ENCODE results near the gene OR8S1.
A peak's percentile ranks its signal among the peaks of the same experiment; 100 is the strongest.
"Not testable (repeated sequence)": the region's sequence is repeated elsewhere in the genome, so short reads cannot be mapped to it uniquely, and the experiment has no call there.

OR8S1 gene

GRCh38 chr12:48536602-48537001, 11.2 kb downstream of the OR8S1 start:
- H3K4me3 Mint-ChIP-seq: no peak overlapping the region
- H3K27me3 Mint-ChIP-seq: no peaks in the 10 kb centered on the region
- H3K9me3 Mint-ChIP-seq: peaks cover 3% of the 10 kb centered on the region
- peaks cover 45% of the 10 kb centered on the region for H3K4me1 Mint-ChIP-seq (ENCODE audit: low read depth)
- no peak overlapping the region for H3K27ac Mint-ChIP-seq
- no peaks in the 10 kb centered on the region for H3K36me3 Mint-ChIP-seq (ENCODE audit: low read depth)

GRCh38 chr12:48542300-48542928, 17.0 kb downstream of the OR8S1 start:
- Mint-ChIP-seq H3K27me3 (peaks cover 5% of the 10 kb centered on the region), H3K4me1 (ENCODE audit: low read depth) (peaks cover 33% of the 10 kb centered on the region), H3K27ac (peak overlapping the region; percentile 26), H3K36me3 (ENCODE audit: low read depth) (no peaks in the 10 kb centered on the region), H3K4me3 (no peak overlapping the region), H3K9me3 (no peaks in the 10 kb centered on the region)

- H3K27ac Mint-ChIP-seq: no peak overlapping the region
- peaks cover 4% of the 10 kb centered on the region for H3K9me3 Mint-ChIP-seq
- no peak overlapping the region for H3K4me3 Mint-ChIP-seq
- H3K36me3 Mint-ChIP-seq (ENCODE audit: low read depth): no peaks in the 10 kb centered on the region
- H3K4me1 Mint-ChIP-seq (ENCODE audit: low read depth): peaks cover 13% of the 10 kb centered on the region
- H3K27me3 Mint-ChIP-seq: peaks cover 5% of the 10 kb centered on the region
These were observed 20.5 kb downstream of the OR8S1 start for GRCh38 chr12:48545833-48546469.

- not testable (repeated sequence) for H3K4me1 Mint-ChIP-seq (ENCODE audit: low read depth); H3K27me3 Mint-ChIP-seq; H3K4me3 Mint-ChIP-seq; H3K27ac Mint-ChIP-seq; H3K9me3 Mint-ChIP-seq; H3K36me3 Mint-ChIP-seq (ENCODE audit: low read depth)
These were observed 21.6 kb downstream of the OR8S1 start for GRCh38 chr12:48547012-48547411.

- H3K27ac Mint-ChIP-seq; H3K36me3 Mint-ChIP-seq (ENCODE audit: low read depth); H3K9me3 Mint-ChIP-seq; H3K4me3 Mint-ChIP-seq; H3K4me1 Mint-ChIP-seq (ENCODE audit: low read depth); H3K27me3 Mint-ChIP-seq: not testable (repeated sequence)
These were observed 26.2 kb downstream of the OR8S1 start for GRCh38 chr12:48551636-48552035.

GRCh38 chr12:48553666-48554343, 28.4 kb downstream of the OR8S1 start:
- H3K4me1 Mint-ChIP-seq (ENCODE audit: low read depth); H3K4me3 Mint-ChIP-seq; H3K27me3 Mint-ChIP-seq; H3K27ac Mint-ChIP-seq; H3K36me3 Mint-ChIP-seq (ENCODE audit: low read depth); H3K9me3 Mint-ChIP-seq: not testable (repeated sequence)

- Mint-ChIP-seq H3K9me3 (no peaks in the 10 kb centered on the region), H3K27me3 (peaks cover 14% of the 10 kb centered on the region), H3K36me3 (ENCODE audit: low read depth) (no peaks in the 10 kb centered on the region), H3K4me3 (no peak overlapping the region), H3K27ac (no peak overlapping the region), H3K4me1 (ENCODE audit: low read depth) (no peaks in the 10 kb centered on the region)
These were observed 31.2 kb downstream of the OR8S1 start for GRCh38 chr12:48556631-48557030.

- no peaks in the 10 kb centered on the region for H3K9me3 Mint-ChIP-seq
- no peak overlapping the region for H3K4me3 Mint-ChIP-seq
- no peak overlapping the region for H3K27ac Mint-ChIP-seq
- H3K4me1 Mint-ChIP-seq (ENCODE audit: low read depth): no peaks in the 10 kb centered on the region
- H3K36me3 Mint-ChIP-seq (ENCODE audit: low read depth): no peaks in the 10 kb centered on the region
- peaks cover 12% of the 10 kb centered on the region for H3K27me3 Mint-ChIP-seq
These were observed 32.5 kb downstream of the OR8S1 start for GRCh38 chr12:48557919-48558318.

- Mint-ChIP-seq H3K9me3 (no peaks in the 10 kb centered on the region), H3K27me3 (peaks cover 11% of the 10 kb centered on the region), H3K4me1 (ENCODE audit: low read depth) (no peaks in the 10 kb centered on the region), H3K4me3 (no peak overlapping the region), H3K36me3 (ENCODE audit: low read depth) (no peaks in the 10 kb centered on the region), H3K27ac (no peak overlapping the region)
These were observed 42.3 kb downstream of the OR8S1 start for GRCh38 chr12:48567731-48568130.

GRCh38 chr12:48569946-48570345, 44.5 kb downstream of the OR8S1 start, which contains the start of gene LALBA:
Gene LALBA (minus strand): TSS chr12:48570046. CDS start chr12:48570020, 26 bp downstream.
- Mint-ChIP-seq H3K4me3 (no peak within 1 kb of the TSS), H3K27me3 (peaks cover 14% of the 10 kb centered on the region), H3K27ac (no peak within 1 kb of the TSS), H3K4me1 (ENCODE audit: low read depth) (no peaks in the 10 kb centered on the region), H3K9me3 (no peaks in the 10 kb centered on the region), H3K36me3 (ENCODE audit: low read depth) (no peaks in the 10 kb centered on the region)

GRCh38 chr12:48572326-48572725, 46.9 kb downstream of the OR8S1 start:
- Mint-ChIP-seq H3K27ac (no peak overlapping the region), H3K4me1 (ENCODE audit: low read depth) (no peaks in the 10 kb centered on the region), H3K9me3 (no peaks in the 10 kb centered on the region), H3K4me3 (no peak overlapping the region), H3K27me3 (peaks cover 17% of the 10 kb centered on the region), H3K36me3 (ENCODE audit: low read depth) (no peaks in the 10 kb centered on the region)
